ENCODE measurements around the gene VPS72.

VPS72 gene

GRCh38 chr1:151175041-151175741 lies 14.8 kb downstream of the VPS72 start:
- H3K4me3 Mint-ChIP-seq = no peak overlapping the region
- H3K27ac Mint-ChIP-seq = no peak overlapping the region
- H3K9me3 Mint-ChIP-seq = no peaks in the 10 kb centered on the region
- TF ChIP-seq, protein P1, sequence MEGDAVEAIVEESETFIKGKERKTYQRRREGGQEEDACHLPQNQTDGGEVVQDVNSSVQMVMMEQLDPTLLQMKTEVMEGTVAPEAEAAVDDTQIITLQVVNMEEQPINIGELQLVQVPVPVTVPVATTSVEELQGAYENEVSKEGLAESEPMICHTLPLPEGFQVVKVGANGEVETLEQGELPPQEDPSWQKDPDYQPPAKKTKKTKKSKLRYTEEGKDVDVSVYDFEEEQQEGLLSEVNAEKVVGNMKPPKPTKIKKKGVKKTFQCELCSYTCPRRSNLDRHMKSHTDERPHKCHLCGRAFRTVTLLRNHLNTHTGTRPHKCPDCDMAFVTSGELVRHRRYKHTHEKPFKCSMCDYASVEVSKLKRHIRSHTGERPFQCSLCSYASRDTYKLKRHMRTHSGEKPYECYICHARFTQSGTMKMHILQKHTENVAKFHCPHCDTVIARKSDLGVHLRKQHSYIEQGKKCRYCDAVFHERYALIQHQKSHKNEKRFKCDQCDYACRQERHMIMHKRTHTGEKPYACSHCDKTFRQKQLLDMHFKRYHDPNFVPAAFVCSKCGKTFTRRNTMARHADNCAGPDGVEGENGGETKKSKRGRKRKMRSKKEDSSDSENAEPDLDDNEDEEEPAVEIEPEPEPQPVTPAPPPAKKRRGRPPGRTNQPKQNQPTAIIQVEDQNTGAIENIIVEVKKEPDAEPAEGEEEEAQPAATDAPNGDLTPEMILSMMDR (IDR thresholded peaks at IDR 0.05; ENCODE audit: unreplicated experiment in 3 of 3) = no peak
- peaks cover 65% of the 10 kb centered on the region for H3K36me3 Mint-ChIP-seq (ENCODE audit: low read depth)
- H3K4me1 Mint-ChIP-seq = peaks cover 10% of the 10 kb centered on the region
- H3K27me3 Mint-ChIP-seq (ENCODE audit: low read depth) = no peaks in the 10 kb centered on the region

- no peak overlapping the region for H3K27ac Mint-ChIP-seq
- H3K4me3 Mint-ChIP-seq = no peak overlapping the region
- TF ChIP-seq, protein P1 (IDR thresholded peaks at IDR 0.05; ENCODE audit: unreplicated experiment in 3 of 3) = no peak
- peaks cover 42% of the 10 kb centered on the region for H3K36me3 Mint-ChIP-seq (ENCODE audit: low read depth)
- H3K4me1 Mint-ChIP-seq = peaks cover 10% of the 10 kb centered on the region
- H3K27me3 Mint-ChIP-seq (ENCODE audit: low read depth) = no peaks in the 10 kb centered on the region
- no peaks in the 10 kb centered on the region for H3K9me3 Mint-ChIP-seq
Observed at GRCh38 chr1:151171190-151171589, 18.8 kb downstream of the VPS72 start.

- Mint-ChIP-seq H3K36me3 (ENCODE audit: low read depth) (peaks cover 25% of the 10 kb centered on the region), H3K27me3 (ENCODE audit: low read depth) (no peaks in the 10 kb centered on the region), H3K4me3 (peak overlapping the region; percentile 94 to 97 (median 95)), H3K4me1 (peaks cover 18% of the 10 kb centered on the region), H3K9me3 (no peaks in the 10 kb centered on the region), H3K27ac (peak overlapping the region in 1 of 3 experiments; percentile 99)
- TF ChIP-seq, protein P1 (IDR thresholded peaks at IDR 0.05; ENCODE audit: unreplicated experiment in 3 of 3) = no peak
Observed at GRCh38 chr1:151167116-151167515, 22.9 kb downstream of the VPS72 start.

GRCh38 chr1:151166505-151166956 lies 23.5 kb downstream of the VPS72 start:
- H3K27ac Mint-ChIP-seq = peak overlapping the region; percentile 97 to 99 (median 98)
- H3K4me3 Mint-ChIP-seq = peak overlapping the region; percentile 94 to 97 (median 95)
- no peaks in the 10 kb centered on the region for H3K27me3 Mint-ChIP-seq (ENCODE audit: low read depth)
- TF ChIP-seq, protein P1 (IDR thresholded peaks at IDR 0.05; ENCODE audit: unreplicated experiment in 3 of 3) = no peak
- peaks cover 27% of the 10 kb centered on the region for H3K36me3 Mint-ChIP-seq (ENCODE audit: low read depth)
- no peaks in the 10 kb centered on the region for H3K9me3 Mint-ChIP-seq
- H3K4me1 Mint-ChIP-seq = peaks cover 18% of the 10 kb centered on the region

- H3K36me3 Mint-ChIP-seq (ENCODE audit: low read depth) = peaks cover 27% of the 10 kb centered on the region
- no peaks in the 10 kb centered on the region for H3K27me3 Mint-ChIP-seq (ENCODE audit: low read depth)
- no peaks in the 10 kb centered on the region for H3K9me3 Mint-ChIP-seq
- peak within 1 kb of the TSS; percentile 94 to 97 (median 95) for H3K4me3 Mint-ChIP-seq
- H3K4me1 Mint-ChIP-seq = peaks cover 18% of the 10 kb centered on the region
- H3K27ac Mint-ChIP-seq = peak within 1 kb of the TSS; percentile 97 to 99 (median 98)
- TF ChIP-seq, protein P1 (IDR thresholded peaks at IDR 0.05; ENCODE audit: unreplicated experiment in 3 of 3) = no peak
Observed at GRCh38 chr1:151165738-151166504, 24.1 kb downstream of the VPS72 start, which contains the start of the genes LYSMD1 and SCNM1. LYSMD1 (minus strand) TSS chr1:151165902; CDS start chr1:151165258, 644 bp downstream. SCNM1 (plus strand) TSS chr1:151166144; CDS start chr1:151166153, 9 bp downstream.
